GM19035 (cell line): Measurements from ENCODE around the gene OR2A25.
"Not testable (repeated sequence)": the region's sequence is repeated elsewhere in the genome, so short reads cannot be mapped to it uniquely, and the experiment has no call there.

Experiments
- ATAC-seq: cut with Tn5 transposase; IDR thresholded peaks from one replicate; pipeline ENCODE4 v1.9.1; 2021; ENCODE audit not compliant: unreplicated experiment

Gene OR2A25

GRCh38 chr7:144069511-144069910, at the start of gene OR2A25:
TSS of gene OR2A25 (plus strand) at chr7:144069811. CDS start at chr7:144074220, 4,409 bp downstream.
- no peak for ATAC-seq

GRCh38 chr7:144020340-144020739, 49.3 kb upstream of the OR2A25 start:
- no peak for ATAC-seq

GRCh38 chr7:144022169-144022568, 47.4 kb upstream of the OR2A25 start:
- no peak for ATAC-seq

- ATAC-seq, result no peak
These were observed 46.3 kb upstream of the OR2A25 start for GRCh38 chr7:144023171-144023827.

- ATAC-seq, result no peak
These were observed 45.4 kb upstream of the OR2A25 start for GRCh38 chr7:144024213-144024612.

- ATAC-seq, result no peak
These were observed 43.3 kb upstream of the OR2A25 start for GRCh38 chr7:144026203-144026883.

GRCh38 chr7:144027070-144027469, 42.5 kb upstream of the OR2A25 start:
- ATAC-seq, result no peak

GRCh38 chr7:144027974-144028373, 41.6 kb upstream of the OR2A25 start:
- no peak for ATAC-seq

GRCh38 chr7:144028547-144028946, 41.1 kb upstream of the OR2A25 start:
- no peak for ATAC-seq

GRCh38 chr7:144032516-144032915, 37.1 kb upstream of the OR2A25 start:
- ATAC-seq, result no peak

- ATAC-seq, result no peak
These were observed 36.5 kb upstream of the OR2A25 start for GRCh38 chr7:144032985-144033709.

- ATAC-seq, result no peak
These were observed 34.2 kb upstream of the OR2A25 start for GRCh38 chr7:144035385-144035784.

GRCh38 chr7:144036302-144036885, 33.2 kb upstream of the OR2A25 start:
- no peak for ATAC-seq

- no peak for ATAC-seq
These were observed 32.1 kb upstream of the OR2A25 start for GRCh38 chr7:144037414-144038035.

- ATAC-seq, result no peak
These were observed 30.7 kb upstream of the OR2A25 start for GRCh38 chr7:144038887-144039286.

GRCh38 chr7:144048648-144049047, 21.0 kb upstream of the OR2A25 start, which contains the start of gene OR2A5:
TSS of gene OR2A5 (plus strand) at chr7:144048948. CDS start at chr7:144050402, 1,454 bp downstream.
- no peak for ATAC-seq

GRCh38 chr7:144049491-144049890, 20.1 kb upstream of the OR2A25 start:
- ATAC-seq, result no peak

GRCh38 chr7:144050093-144050492, 19.5 kb upstream of the OR2A25 start:
- no peak for ATAC-seq

GRCh38 chr7:144050884-144051283, 18.7 kb upstream of the OR2A25 start:
- ATAC-seq, result not testable (repeated sequence)

GRCh38 chr7:144057954-144058353, 11.7 kb upstream of the OR2A25 start:
- ATAC-seq, result no peak

- no peak for ATAC-seq
These were observed 5.9 kb upstream of the OR2A25 start for GRCh38 chr7:144063710-144064109.
